Stimulated activated naive CD8-positive, alpha-beta T cell treated with anti-CD3 and anti-CD28 coated beads, Interleukin-15, Interleukin-2, amounts not matched to agents 100 U/mL and 50 U/mL, for 24 hours (primary cell): Measurements from ENCODE around the gene TPD52L1.

Experiments
- ATAC-seq: fragments of 150-1000 bp; cut with Tn5 transposase; one replicate; pipeline ENCODE4 v1.10.0; 2021
- DNase-seq: peaks from one replicate; pipeline ENCODE4 v3.0.0; 2021

Gene TPD52L1

GRCh38 chr6:125175466-125176048 is 22.0 kb downstream of the TPD52L1 start:
- DNase-seq (no peak), ATAC-seq (no peak)

GRCh38 chr6:125182237-125183008 is 28.9 kb downstream of the TPD52L1 start:
- DNase-seq (no peak), ATAC-seq (no peak)

DNA sequence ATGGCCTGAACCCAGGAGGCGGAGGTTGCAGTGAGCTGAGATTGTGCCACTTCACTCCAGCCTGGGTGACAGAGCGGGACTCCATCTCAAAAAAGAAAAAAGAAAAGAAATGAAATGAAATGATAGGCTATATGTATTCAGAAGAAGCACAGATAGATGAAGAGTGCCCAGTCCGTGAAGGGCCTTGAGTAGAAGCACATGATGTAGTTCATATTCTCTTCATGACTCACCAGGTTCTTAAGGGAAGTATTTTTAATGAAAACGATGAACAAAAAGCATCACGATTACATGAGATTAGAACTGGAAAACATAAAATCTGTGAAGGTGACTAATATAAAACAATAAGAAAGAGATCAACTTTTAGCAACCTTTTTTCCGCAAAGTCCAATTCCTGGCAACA is 29.8 kb downstream of the TPD52L1 start:
- ATAC-seq = no peak
- no peak for DNase-seq

- ATAC-seq = no peak
- DNase-seq = no peak
Measured at GRCh38 chr6:125188037-125188436, 34.5 kb downstream of the TPD52L1 start.

- ATAC-seq = no peak
- no peak for DNase-seq
Measured at GRCh38 chr6:125188594-125189203, 35.1 kb downstream of the TPD52L1 start.

GRCh38 chr6:125189494-125189893 is 35.9 kb downstream of the TPD52L1 start:
- ATAC-seq (no peak), DNase-seq (no peak)

DNA sequence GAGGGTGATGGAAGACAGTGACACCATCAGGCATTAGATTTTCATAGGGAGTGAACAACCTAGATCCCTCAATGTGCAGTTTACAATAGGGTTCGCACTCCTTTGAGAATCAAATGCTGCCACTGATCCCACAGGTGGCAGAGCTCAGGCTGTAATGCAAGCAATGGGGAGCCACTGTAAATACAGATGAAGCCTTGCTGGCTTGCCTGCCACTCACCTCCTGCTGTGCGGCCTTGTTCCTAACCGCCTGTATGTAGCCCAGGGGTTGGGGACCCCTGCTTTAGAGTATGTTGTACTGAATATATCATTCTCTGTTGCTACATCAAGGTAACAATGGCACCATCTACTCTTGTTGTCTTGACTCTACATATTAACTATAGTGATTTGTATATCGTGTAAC is 37.1 kb downstream of the TPD52L1 start:
- ATAC-seq = no peak

DNA sequence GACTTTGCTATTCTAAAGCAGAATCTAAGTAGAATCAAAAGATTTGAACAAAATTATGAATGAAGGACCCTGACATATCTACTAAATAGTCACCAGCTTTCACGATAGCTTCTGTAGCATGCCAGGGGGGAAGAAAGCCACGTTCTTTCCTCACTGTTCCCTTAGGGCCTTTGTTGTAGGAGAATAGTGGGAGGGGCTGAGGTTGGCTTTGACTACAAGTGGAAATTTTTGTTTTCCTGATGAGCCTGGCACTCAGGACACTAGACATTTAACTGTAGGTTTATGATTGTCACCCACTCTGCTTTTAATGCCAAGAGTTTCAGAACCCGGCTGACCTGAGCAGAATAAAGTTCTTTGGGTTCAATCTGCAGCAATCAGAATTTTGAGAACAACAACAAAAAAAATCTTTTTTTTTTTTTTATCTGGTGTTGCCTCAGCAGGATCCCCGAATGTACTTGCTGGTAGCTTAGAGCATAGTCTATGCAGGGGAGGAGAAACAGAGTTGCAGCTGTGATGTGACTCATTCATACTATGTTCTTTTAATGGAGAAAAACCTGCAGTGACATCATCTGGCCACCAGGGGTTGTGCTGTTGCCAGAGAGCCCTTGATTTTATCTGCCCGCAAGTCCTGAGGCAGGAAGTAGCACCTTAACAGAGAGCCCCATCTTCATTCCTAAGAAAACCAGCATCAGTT is 38.5 kb downstream of the TPD52L1 start:
- ATAC-seq = peak; percentile 93

More for the DNA sequence above, 37.1 kb downstream of the TPD52L1 start:
- DNase-seq = no peak

DNA sequence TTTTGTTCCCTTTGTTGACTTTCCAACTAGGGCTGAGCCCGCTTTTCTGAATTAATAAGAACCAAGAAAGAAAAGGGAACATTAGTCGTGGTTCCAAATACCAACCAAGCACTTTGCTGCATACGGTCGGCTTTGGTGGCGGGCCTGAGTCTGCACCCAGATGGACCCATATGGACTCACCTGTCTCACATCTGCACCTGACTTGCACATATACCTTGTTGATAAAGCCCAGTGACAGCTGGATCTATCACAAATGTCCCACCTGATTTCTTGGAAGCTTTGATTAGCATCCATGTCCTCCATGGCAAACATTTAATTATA is 39.0 kb downstream of the TPD52L1 start:
- no peak for ATAC-seq
- DNase-seq = no peak

More for the DNA sequence above, 38.5 kb downstream of the TPD52L1 start:
- peak; percentile 48 for DNase-seq

DNA sequence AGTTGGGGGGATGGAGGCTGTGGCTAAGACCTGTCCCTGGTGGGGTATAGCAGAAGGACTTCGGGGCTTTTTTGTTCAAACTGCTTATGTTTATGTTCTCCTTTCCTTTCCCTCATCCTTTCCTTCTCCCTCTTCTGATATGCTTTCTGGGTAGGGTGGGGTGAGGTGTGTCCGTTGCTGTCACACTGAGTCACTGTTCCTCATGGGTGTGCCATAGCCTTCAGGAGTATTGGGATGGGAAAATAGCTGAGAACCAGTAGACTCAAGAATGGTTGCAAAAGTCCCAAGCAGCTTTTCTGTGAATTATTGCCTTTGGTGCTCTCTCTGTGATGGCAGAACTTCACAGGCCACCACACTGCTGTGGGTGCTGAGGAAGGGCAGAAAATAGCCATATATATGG is 39.6 kb downstream of the TPD52L1 start:
- DNase-seq (no peak), ATAC-seq (no peak)

DNA sequence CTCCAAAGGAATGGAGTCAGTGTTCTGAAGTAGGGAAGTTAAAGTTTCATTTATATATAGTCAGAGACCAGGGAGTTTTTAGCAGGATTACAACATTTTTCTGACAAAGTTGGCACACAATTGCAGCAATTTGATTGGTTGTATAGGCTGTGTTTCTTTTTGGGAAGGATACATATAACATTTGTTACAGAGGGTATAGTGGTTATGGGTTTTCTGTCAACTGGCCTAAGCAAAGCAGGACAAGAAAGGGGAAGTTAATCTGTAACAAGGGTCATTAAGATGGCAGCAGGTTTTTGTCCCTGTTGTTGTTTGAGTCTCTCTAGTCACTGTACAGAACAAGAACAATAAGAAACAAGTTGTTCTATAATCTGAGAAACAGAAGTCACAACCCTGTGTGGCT is 41.4 kb downstream of the TPD52L1 start:
- DNase-seq = no peak
- ATAC-seq = no peak

GRCh38 chr6:125195526-125195925 is 42.0 kb downstream of the TPD52L1 start:
- DNase-seq = no peak
- ATAC-seq = no peak

GRCh38 chr6:125196613-125197012 is 43.0 kb downstream of the TPD52L1 start:
- ATAC-seq (no peak), DNase-seq (no peak)

- DNase-seq = no peak
- ATAC-seq = no peak
Measured at GRCh38 chr6:125197795-125198269, 44.3 kb downstream of the TPD52L1 start.

GRCh38 chr6:125198398-125198937 is 44.9 kb downstream of the TPD52L1 start:
- ATAC-seq = no peak
- no peak for DNase-seq

DNA sequence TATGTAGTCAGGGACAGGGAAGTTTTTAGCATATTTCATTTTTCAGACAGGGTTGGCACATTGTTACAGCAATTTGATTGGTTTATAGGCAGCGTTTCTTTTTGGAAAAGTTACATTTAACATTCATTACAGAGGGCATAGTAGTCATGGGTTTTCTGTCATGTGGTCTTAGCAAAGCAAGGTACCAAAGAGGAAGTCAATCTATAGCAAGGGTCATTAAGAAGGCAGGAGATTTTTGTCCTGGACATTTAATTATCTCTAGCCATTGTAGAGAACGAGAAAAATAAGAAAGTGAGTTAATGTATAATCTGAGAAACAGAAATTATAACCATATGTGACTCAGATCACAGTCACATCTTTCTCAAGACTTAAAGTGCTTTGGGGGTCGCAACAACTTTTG is 47.4 kb downstream of the TPD52L1 start:
- DNase-seq (no peak), ATAC-seq (no peak)

DNA sequence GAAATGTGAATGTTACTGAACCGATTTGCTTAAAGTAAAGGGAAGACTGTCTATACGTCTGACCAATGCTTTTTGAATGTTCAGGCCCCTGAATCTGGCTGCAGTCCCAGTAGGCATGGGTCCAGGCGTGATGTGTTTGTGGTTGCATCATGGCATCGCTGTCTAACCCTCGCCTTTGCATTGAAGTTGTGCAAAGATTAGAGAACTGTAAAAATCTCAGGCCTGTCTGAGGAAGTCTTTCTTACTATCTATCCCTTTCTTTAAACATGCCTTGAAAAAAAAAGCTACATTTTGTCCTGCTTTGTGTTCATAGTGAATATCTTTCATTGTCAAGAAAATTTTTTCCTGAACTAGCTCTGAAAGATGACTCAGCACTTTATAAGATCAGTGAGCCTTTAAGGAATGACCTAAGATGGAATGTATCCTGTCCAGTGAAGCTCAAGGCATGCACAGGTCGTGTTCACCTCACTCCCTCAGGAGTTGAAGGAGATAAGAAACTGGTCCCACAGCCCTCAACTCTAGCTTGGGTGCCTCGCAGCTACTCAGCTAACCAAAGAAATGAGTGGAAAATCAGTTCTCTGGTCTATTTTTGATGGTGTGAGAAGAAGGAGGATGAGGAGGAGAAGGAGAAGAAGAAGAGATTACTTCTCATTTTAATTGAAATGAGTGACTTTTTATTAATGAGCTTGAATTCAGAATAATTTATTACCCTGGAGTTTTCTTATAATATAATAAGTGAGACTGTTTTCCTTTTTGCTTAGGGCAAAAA is 48.6 kb downstream of the TPD52L1 start:
- ATAC-seq (no peak), DNase-seq (no peak)

- ATAC-seq (no peak), DNase-seq (no peak)
Measured at GRCh38 chr6:125203395-125203794, 49.8 kb downstream of the TPD52L1 start.

GRCh38 chr6:125205931-125206330 is 52.4 kb downstream of the TPD52L1 start:
- no peak for DNase-seq
- ATAC-seq = no peak

DNA sequence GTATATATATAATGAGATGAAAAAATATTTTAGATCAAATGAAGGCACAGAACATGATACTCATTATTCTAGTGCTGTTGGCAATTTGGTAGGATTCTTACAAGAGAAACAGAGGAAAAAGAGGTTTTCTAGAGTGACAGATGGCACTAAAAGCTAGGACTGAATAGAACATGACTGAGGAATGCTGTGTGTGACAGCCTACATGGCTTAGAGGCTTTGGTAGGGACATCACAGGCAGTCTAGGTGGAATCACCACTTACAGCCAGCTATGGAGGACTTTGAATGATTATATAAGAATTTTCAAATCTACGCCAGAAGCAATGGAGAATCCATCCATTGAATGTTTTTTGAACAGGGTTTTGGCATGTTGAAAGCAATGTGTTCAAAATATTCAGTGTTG is 52.8 kb downstream of the TPD52L1 start:
- DNase-seq (no peak), ATAC-seq (no peak)

DNA sequence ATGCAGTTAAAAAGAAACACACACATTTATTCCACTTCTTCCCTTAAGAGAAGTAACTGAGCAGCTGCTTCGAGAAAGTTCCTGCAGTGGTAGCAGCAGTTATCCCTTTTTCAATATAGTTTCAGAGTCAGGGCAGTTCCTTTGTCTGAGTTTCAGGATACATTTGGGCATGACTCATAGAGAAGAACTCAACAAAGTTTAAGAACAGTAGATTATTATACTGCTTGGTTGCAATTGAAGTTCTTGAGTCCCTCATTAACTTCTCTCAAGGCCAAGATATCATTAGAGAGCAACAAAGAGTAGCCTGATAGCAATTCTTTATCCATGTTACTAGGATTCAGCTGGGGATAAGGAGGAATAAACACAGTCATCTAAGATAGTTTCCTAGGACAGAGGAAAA is 54.4 kb downstream of the TPD52L1 start:
- ATAC-seq (no peak), DNase-seq (no peak)
